SH-SY5Y (cell line): ENCODE measurements around the gene GRK1.

Experiments used
- GATA2 ChIP-seq: IDR thresholded peaks from 2 replicates; pipeline ENCODE4 v1.6.1; 2011; ENCODE audit warnings: mild to moderate bottlenecking, low read depth, low read length
- GATA3 ChIP-seq: IDR thresholded peaks from 2 replicates; pipeline ENCODE4 v1.6.1; 2011; ENCODE audit warnings: low read depth, mild to moderate bottlenecking, low read length, moderate library complexity

DNA sequence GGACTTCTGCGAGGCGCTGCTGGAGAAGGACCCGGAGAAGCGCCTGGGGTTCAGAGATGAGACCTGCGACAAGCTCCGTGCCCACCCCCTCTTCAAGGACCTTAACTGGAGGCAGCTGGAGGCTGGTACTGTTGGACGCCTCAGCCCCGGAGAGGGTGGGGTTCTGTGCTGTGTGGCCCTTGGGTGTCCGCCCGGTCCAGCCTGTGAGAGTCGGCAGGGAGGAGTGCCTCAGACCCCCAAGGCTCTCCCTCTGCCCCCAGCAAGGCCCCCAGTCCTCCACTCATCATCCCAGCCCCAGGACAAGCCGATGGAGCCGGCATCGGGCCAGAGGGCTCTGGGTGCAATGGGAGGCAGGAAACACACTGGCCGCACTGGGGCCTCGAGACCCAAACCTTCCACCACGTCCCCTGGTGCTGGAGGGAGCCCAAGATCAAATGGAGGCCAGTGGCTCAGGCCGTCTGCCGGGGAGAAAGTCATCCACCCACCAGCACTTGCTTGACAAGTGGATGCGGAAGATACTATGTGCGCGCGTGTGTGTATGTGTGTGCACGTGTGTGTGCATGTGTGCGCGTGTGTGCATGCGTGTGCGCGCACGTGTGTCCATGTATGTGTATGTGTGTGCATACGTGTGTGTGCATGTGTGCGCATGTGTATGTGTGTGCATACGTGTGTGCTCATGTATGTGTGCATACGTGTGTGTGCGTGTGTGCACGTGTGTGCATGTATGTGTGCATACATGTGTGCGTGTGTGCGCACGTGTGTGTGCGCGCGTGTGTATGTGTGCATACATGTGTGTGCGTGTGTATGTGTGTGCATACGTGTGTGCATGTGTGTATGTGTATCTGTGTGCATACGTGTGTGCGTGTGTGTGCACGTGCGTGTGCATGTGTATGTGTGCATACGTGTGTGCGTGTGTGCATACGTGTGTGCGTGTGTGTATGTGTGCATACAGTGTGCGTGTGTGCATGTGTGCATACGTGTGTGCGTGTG, 66.2 kb downstream of the GRK1 start:
- TF ChIP-seq GATA2 (no peak), GATA3 (no peak)
